GM18858 (cell line): Measurements from ENCODE around the gene AFDN.
A peak's percentile ranks its signal among the peaks of the same experiment; 100 is the strongest.

ENCODE experiments used
- ATAC-seq: cut with Tn5 transposase; IDR thresholded peaks from one replicate; pipeline ENCODE4 v1.9.1; 2021; ENCODE audit not compliant: unreplicated experiment

AFDN gene

GRCh38 chr6:167870321-167870720, 43.6 kb downstream of the AFDN start:
- no peak for ATAC-seq

DNA sequence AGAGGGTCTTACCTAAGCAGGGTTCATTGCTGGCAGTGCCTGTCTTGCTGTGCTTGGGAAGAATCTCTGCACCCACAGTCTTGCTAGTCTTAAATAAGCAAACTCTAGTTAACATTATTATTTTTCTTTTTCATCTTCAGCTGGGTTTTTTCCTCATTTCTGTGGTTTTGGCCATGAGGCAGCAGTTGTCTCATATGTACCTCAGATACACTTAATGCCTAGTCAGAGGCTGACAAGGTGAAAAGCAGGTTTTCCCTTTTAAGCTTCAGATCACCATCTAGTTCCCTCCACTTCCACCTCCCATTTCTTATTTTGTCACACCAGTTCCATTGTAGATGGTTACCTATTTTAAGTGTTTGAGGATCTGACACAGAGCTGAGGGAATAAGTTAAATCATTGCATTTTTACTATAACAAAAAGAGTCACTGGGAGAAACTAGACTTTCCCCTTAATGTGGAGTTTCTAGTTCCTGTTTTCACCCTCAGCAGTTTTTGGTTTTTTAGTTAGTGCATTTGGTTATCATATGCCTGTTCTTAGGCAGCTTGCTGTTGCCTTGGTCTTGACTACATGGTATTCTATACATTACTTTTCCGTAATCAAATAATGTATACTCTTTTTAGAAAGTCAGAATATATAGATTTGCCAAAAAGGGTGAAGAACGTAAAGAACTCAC, 46.0 kb downstream of the AFDN start:
- ATAC-seq, result peak; percentile 52

DNA sequence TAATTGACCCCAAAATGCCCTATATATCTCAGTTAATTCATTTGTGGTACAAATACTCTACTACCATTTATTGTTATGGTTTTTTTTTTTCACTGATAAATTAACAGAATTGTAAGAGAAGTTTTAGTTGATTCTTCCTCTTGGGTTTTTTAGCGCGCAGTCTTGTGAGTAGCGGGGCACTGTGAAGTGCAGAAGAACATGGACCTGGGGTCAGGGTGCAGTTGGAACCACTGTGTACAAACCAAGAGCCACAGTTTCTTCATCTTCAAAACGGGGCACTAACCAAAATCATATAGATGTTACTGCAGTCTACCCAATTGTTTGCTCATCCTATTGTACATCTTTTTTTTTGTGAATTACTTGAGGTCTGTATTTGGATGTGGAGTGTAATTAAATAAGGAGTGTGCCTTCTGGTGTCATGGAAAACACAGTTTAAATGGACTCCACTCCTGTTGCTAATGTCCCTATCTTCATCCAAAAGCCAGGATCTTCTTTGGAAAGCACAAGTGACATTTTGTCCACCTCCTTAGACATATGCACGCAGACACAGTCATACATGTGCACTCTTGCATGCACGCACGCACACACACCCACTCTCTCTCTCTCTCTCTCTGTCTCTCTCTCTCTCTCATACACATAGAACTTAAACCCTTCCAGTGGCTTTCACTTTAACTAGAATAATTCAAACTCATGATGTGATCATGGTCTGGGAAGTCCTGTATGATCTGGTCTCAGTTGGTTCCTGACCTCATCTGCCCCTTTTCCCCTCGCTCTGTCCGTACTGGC, 51.5 kb downstream of the AFDN start:
- ATAC-seq, result no peak

DNA sequence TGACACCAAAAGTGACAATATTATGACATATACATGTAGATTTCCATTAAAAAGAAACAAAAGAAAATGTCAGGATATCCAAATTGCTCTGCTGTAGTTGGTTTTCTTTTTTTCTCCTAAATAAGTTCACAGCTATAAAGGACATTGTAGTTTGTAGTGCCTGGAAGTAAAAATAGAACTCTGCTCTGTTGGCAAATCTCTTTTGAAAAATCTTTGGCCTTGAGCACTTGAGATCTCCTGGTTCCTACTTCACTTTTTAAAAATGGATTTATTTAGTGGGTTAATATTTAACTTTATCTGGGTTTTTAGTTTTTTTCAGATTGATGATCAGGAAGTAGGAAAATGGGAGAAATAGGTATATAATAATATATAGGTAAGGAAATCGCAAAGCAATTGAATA, 52.9 kb downstream of the AFDN start:
- ATAC-seq, result no peak

DNA sequence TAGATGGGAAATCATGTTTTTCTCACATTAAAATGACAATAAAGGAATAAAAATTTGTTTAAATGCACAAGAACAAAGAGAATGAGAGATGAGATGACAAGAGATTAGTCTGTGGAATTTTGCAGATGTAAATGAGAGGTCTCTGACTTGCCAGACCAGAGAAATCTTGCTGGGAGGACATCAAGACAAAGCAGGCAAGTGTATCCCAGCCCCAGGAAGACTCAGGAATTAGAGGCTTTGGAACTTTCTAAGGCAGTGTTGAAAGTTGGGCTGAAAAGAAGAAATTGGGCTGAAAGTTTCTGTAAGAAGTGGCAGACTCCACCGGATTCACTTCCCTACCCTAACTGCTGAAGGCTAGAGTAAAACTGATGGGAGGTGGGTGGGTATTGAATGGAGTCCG, 54.6 kb downstream of the AFDN start:
- ATAC-seq, result no peak

- ATAC-seq, result no peak
Observed at GRCh38 chr6:167882244-167882643, 55.5 kb downstream of the AFDN start.

DNA sequence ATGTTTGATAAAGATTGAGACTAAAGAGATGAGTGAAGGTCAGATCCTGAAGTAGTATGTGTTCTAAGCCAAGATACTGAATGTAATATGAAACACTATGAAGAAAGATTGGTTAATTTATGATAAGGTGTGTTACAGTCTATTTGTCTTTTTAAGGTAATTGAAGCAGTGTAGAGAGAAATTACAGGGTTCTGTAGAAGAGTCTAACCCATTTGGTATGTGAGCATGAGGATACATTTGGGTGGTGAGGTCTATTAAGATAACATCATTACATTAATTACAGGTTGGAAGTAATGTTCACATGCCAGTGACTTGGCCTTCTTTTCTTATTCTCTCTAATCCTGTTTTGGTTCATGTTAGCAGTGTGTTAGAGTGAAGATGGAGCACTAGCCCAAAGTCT, 61.4 kb downstream of the AFDN start:
- no peak for ATAC-seq

DNA sequence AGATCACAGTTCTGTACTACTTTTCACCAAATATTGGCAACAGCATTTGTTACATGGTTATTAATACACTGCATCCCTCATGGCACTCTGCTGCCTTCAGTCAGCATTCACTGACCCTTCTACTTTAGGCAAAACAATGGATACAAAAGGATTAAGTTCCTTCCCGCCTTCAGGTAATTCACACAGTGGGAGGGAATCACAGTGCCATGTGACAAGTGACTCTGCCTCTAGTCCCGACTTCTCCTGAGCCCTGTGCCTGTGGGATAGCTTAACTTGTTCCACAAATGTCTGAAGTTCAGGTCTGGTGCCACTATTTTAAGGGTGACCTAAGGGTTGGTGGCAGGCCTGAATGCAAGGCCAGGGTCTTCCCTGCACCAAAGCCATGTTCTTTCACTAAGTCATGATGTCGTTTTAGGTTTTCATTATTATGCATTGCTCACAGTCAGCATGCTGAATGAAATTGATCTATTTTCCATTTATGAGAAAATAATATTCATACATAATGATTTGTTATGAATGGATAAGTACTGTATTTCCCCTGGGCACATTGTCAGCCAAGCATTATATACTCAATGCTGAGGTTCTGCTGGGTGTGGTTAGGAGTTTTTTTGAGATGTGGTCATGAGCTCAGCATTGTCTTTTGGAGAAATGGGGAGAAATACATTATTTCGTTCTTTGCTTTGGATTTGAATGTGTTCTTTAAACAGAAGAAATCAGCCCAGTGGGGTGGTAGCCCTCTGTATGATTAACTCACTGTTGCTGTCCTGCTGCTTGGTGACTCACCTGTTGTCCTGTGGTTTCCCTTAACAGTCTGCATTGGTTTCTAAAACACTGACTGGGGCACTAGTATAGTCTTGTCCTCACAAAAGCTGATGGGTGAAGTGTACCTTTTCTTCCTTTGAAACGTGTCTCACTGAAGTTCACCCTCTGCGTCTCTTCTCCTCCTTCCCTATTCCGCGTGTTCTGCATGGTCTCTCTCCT, 66.4 kb downstream of the AFDN start:
- peak; percentile 65 for ATAC-seq

GRCh38 chr6:167894965-167895364, 68.3 kb downstream of the AFDN start:
- ATAC-seq, result no peak

GRCh38 chr6:167896648-167897047, 69.9 kb downstream of the AFDN start:
- ATAC-seq, result no peak

GRCh38 chr6:167898673-167899311, 72.1 kb downstream of the AFDN start:
- peak; percentile 71 for ATAC-seq

GRCh38 chr6:167904791-167905190, 78.1 kb downstream of the AFDN start:
- ATAC-seq, result no peak

DNA sequence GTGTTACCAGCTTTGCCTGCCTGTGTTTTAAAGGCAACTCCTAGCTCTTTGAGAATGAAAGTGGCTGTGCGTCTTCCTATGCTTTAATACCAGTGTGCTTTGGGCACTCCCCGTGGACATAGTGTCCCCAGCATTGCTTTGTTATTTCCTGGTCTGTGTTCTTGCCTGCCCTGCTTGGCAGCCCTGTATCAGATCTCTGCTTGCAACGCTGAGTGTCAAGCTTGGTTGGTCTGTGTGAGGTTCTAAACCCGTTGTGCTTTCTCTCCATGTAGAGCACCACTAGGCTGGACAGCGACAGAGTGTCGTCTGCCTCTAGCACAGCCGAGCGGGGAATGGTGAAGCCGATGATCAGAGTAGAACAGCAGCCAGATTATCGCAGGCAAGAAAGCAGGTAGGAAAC, 80.2 kb downstream of the AFDN start:
- no peak for ATAC-seq

DNA sequence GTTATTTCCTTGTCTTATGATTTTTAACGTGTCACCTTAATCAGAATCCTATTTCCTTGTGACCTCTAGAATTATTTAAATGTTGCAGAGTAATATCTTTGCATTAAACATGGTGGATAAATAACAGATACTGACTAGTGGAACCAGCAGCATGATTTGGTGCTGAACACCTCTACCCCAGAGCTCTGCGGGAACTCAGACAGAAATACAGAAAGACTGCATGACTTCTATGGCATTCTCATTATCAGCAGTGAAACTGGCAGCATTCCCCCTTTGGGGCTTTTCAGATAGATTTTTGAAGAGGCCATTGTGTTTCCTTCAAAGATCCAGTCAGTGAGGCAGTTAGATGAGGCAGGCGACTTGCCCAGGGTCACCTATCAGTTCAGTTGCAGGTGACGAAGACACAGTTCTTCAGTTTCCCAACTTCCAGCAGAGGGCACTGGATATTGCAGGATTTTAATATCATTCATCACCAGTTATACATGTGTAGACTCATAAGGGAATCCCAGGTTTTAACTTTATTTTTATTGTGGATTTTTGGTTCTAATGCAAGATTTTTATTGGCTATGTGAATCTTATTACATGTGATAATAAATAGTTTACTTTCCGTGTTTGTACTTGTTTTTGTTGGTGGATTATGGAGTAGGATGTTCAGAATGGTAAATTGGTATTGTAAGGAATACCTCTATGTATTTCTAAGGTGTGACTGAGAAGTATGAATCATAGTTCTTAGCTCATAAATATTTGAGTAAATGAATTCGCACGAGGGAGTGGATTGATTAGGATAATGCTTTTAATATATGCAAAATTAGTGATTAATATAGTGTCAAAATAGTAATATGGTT, 81.3 kb downstream of the AFDN start:
- no peak for ATAC-seq

GRCh38 chr6:167910007-167910406, 83.3 kb downstream of the AFDN start:
- no peak for ATAC-seq

DNA sequence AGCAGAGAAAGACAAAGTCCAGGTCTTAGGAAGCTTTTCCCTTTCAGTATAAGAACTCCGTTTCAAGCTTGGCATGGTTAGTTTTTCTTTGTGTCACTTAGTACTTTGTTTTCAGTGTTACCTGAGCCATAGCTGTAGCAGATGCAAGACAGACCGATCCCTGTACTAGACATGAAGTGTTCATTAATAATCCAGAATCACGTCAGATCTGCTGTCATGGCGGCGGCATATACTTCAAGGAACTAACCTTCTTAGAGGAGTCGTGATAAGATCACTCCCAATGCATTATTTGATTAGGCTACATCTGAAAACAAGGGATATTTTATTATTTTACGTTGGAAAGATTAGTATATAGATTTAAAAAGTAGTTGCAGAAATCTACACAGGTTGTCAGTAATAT, 83.9 kb downstream of the AFDN start:
- ATAC-seq, result no peak

DNA sequence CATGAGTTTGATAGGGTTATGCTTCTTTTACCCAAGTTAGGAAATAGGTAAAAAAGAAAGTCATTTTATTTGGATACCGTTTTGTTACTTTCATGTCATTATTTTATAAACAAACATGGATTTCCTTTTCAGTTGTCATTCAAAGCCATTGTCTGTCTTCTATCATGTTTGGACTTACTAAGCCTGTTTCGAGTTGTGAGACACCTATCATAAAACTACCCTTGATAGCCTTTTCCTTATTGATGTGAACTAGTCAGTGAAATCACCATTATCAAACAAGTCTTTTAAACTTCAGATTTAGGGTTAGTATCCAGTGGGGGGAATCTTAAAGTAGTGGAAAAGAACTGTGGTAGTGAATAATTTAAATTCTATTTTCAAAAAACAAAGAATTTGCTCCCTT, 85.8 kb downstream of the AFDN start:
- no peak for ATAC-seq

GRCh38 chr6:167913699-167914098, 87.0 kb downstream of the AFDN start:
- no peak for ATAC-seq

DNA sequence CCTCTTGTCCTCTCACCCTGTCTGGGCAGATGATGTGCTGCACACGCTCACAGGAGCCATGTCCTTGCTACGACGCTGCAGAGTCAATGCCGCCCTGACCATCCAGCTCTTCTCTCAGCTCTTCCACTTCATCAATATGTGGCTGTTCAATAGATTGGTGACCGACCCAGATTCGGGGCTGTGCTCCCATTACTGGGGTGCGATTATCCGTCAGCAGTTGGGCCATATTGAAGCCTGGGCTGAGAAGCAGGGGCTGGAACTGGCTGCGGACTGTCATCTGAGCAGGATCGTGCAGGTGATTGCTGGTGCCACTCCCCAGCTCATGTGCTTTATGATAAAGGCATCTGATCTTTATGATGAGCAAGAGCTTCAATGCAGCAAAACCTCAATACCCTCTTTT, 88.4 kb downstream of the AFDN start:
- ATAC-seq, result no peak

- ATAC-seq, result no peak
Observed at GRCh38 chr6:167917551-167918154, 90.9 kb downstream of the AFDN start.
